Fibroblast of skin of left quadriceps (primary cell): ENCODE measurements around the gene GSTM4.
"Not testable (repeated sequence)": the region's sequence is repeated elsewhere in the genome, so short reads cannot be mapped to it uniquely, and the experiment has no call there.

ENCODE experiments used
- DNase-seq, 2 experiments: peaks; one replicate each; pipeline ENCODE4 v3.0.0-alpha.2; 2013; ENCODE audit warnings: low read depth in 2 of 2

The GSTM4 gene

DNA sequence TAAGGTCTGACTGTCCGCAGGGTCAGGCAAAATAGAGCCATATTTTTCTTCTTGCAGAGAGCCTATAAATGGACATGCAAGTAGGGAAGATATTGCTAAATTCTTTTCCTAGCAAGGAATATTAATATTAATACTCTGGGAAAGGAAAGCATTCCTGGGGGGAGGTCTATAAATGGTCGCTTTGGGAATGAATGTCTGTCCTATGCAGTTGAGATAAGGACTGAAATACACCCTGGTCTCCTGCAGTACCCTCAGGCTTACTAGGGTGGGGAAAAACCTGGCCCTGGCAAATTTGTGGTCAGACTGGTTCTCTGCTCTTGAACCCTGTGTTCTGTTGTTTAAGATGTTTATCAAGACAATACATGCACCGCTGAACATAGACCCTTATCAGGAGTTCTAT lies 47.0 kb downstream of the GSTM4 start:
- DNase-seq: not testable (repeated sequence)

DNA sequence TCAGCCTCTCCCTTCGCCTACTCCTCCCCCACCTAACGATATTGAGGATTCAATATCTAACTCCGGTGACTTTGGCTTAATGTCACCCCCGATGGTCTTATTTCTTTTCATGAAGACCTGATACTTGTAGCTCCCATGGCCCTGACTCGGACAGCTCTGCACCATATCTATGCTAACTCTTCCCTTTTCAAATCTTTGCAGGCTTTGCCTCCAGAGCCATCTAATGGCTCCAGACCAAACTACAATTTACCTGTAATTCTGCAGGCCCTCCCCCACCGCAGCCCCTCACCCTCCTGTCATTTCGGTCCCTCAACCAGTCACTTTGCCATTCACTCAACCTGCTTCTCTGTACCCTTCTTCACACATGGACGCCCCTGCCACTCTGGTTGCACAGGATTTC lies 48.3 kb downstream of the GSTM4 start:
- no peak for DNase-seq

DNA sequence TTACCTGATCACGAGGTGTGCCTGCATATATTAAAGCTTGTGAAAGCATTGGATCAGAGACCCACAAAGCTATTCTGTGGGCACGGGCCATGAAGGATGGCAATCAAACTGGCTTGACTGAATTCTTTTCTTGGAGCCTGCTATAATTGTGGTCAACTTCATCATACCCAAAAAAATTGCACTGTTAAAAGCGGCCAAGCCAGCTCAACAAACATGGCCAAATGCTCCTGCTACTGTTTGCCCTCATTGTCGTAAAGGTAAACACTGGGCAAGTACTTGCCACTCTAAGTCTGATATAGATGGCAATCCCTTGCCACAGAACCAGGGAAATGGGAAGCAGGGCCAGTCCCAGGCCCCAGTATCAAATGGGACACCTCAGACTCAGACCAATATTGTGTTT lies 49.5 kb downstream of the GSTM4 start:
- DNase-seq: no peak

DNA sequence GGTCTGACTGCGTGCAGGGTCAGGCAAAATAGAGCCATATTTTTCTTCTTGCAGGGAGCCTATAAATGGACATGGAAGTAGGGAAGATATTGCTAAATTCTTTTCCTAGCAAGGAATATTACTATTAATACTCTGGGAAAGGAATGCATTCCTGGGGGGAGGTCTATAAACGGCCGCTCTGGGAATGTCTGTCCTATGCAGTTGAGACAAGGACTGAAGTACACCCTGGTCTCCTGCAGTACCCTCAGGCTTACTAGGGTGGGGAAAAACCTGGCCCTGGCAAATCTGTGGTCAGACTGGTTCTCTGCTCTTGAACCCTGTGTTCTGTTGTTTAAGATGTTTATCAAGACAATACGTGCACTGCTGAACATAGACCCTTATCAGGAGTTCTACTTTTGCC lies 53.0 kb downstream of the GSTM4 start:
- DNase-seq: not testable (repeated sequence)

DNA sequence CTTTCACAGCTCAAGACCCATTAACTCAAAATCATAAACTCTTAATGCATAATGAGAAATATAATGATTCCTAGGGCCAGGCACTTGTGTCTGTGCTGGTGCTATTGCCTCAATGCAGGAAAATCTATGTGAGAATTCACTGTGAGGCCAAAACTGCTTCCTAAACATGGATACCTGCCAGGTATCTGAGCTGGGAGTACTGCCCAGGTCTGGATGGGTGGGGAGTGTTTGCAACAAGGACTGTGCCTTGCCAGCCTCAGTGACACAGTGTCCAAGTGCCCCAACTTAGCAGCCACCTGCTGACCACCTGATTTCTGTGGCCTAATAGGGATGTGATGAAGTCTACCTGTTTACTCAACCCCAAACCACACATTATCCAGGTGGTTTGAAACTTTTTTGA lies 53.9 kb downstream of the GSTM4 start:
- not testable (repeated sequence) for DNase-seq
